Glomerular endothelial cell (primary cell): ENCODE data around the gene ARHGEF26. TPM values are rescaled to one million over a fixed set of nuclear protein-coding genes. Genes with fewer than 3 reads are reported as not detected.

Source experiments
- DNase-seq: peaks from one replicate; pipeline ENCODE4 v3.0.0-alpha.2; 2011; ENCODE audit warnings: low read depth, low spot score; ENCODE audit errors: extremely low read depth
- total RNA-seq: library from RNA; depleted of rRNA; stranded (reverse); fragments of >200 nt; gene quantifications from 2 replicates; pipeline ENCODE4 v1.2.3, GENCODE V29; 2015

The ARHGEF26 gene
- total RNA-seq, 1 donor from 2014 or later, result 4.6 TPM

GRCh38 chr3:154247806-154248415 lies 126.7 kb downstream of the ARHGEF26 start:
- DNase-seq, result no peak

GRCh38 chr3:154250291-154250690 lies 129.1 kb downstream of the ARHGEF26 start:
- DNase-seq, result no peak

GRCh38 chr3:154251610-154252009 lies 130.4 kb downstream of the ARHGEF26 start:
- DNase-seq, result no peak

GRCh38 chr3:154252759-154253638 lies 131.8 kb downstream of the ARHGEF26 start:
- peak; percentile 81 for DNase-seq

GRCh38 chr3:154254527-154254926 lies 133.3 kb downstream of the ARHGEF26 start:
- no peak for DNase-seq

GRCh38 chr3:154273381-154273780 lies 152.2 kb downstream of the ARHGEF26 start:
- DNase-seq, result no peak

GRCh38 chr3:154274348-154274747 lies 153.2 kb downstream of the ARHGEF26 start:
- no peak for DNase-seq

- DNase-seq, result no peak
These were observed 154.1 kb downstream of the ARHGEF26 start for GRCh38 chr3:154275292-154275691.

- DNase-seq, result no peak
These were observed 154.8 kb downstream of the ARHGEF26 start for GRCh38 chr3:154275965-154276364.

GRCh38 chr3:154280161-154280560 lies 159.0 kb downstream of the ARHGEF26 start:
- DNase-seq, result no peak

- no peak for DNase-seq
These were observed 164.0 kb downstream of the ARHGEF26 start for GRCh38 chr3:154285221-154285620.

- DNase-seq, result no peak
These were observed 169.0 kb downstream of the ARHGEF26 start for GRCh38 chr3:154290187-154290586.

GRCh38 chr3:154294016-154294415 lies 172.8 kb downstream of the ARHGEF26 start:
- DNase-seq, result no peak

GRCh38 chr3:154301561-154301960 lies 180.4 kb downstream of the ARHGEF26 start:
- no peak for DNase-seq

GRCh38 chr3:154304116-154304786 lies 183.1 kb downstream of the ARHGEF26 start:
- no peak for DNase-seq

GRCh38 chr3:154304936-154305335 lies 183.7 kb downstream of the ARHGEF26 start:
- DNase-seq, result no peak

GRCh38 chr3:154307363-154307762 lies 186.2 kb downstream of the ARHGEF26 start:
- DNase-seq, result no peak

Other genes starting within 250 kb of the ARHGEF26 start
- gene DHX36, start 203.1 kb downstream of the ARHGEF26 start, total RNA-seq, result 23.6 and 34.6 TPM in 2 replicates